Mononuclear cell (primary cell): ENCODE measurements around the gene ALPK3. TPM values are rescaled to one million over a fixed set of nuclear protein-coding genes. Genes with fewer than 3 reads are reported as not detected.

ENCODE experiments used
- H3K27me3 ChIP-seq: 2 replicates; pipeline ENCODE4 v1.6.0; 2011; ENCODE audit warnings: low read length, control low read depth; ENCODE audit not compliant: insufficient read depth
- H3K4me1 ChIP-seq: 2 replicates; pipeline ENCODE4 v1.5.1; 2011; ENCODE audit warnings: mild to moderate bottlenecking, low read length, control low read depth; ENCODE audit not compliant: insufficient read depth
- H3K4me3 ChIP-seq: 2 replicates; pipeline ENCODE4 v1.5.1; 2011; ENCODE audit warnings: mild to moderate bottlenecking, low read length, moderate library complexity
- H3K9me3 ChIP-seq: 2 replicates; pipeline ENCODE4 v1.5.1; 2011; ENCODE audit warnings: low read depth, mild to moderate bottlenecking, control low read depth, low read length
- total RNA-seq: library from RNA; depleted of rRNA; stranded (reverse); fragments of >200 nt; gene quantifications from one replicate; pipeline ENCODE4 v1.2.3, GENCODE V29; 2012

Gene ALPK3
- total RNA-seq, 1 donor, result 0.10 TPM

DNA sequence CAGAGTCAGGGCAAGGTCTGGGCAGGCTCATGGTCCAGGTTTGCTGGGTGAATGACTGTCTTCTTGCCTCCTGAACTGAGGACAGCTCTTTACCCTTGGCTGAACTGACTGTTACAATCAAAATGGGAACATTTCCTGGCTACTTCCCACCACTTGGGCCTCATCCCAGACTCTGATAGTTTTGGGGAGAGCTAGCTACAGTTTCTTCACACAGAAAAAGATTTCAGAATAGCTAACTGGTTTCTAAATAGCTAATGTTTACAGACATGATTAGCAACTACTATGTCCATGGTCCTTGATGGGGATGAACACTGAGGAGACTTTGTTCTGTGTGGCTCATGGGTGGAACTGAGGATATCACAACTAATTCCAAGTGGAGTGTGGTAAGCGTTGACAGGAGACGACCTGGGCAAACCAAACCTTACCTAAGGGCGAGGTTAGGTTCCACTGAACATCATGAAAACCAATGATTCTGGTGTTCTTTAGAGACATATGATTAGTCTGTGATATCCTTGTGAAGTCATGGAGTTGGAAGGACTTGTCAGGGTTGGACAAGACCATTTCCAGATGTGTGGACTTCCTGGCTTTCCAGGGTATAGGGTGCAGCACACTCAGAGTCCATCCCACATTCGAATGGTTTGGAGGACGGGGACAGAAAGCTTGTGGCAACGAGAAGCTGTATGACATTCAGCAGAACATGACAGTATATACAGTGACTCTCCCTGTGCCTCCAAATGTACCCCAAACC is 7.3 kb downstream of the ALPK3 start:
- H3K27me3 ChIP-seq, result no peaks in the 10 kb centered on the region
- H3K4me3 ChIP-seq, result no peak overlapping the region
- no peaks in the 10 kb centered on the region for H3K9me3 ChIP-seq
- no peaks in the 10 kb centered on the region for H3K4me1 ChIP-seq

GRCh38 chr15:84826369-84826823 is 9.2 kb downstream of the ALPK3 start:
- no peaks in the 10 kb centered on the region for H3K9me3 ChIP-seq

GRCh38 chr15:84827246-84827645 is 10.1 kb downstream of the ALPK3 start:
- Histone ChIP-seq H3K4me1 (no peaks in the 10 kb centered on the region), H3K27me3 (no peaks in the 10 kb centered on the region), H3K4me3 (no peak overlapping the region), H3K9me3 (no peaks in the 10 kb centered on the region)

More at GRCh38 chr15:84826369-84826823, 9.2 kb downstream of the ALPK3 start:
- H3K27me3 ChIP-seq, result no peaks in the 10 kb centered on the region
- no peak overlapping the region for H3K4me3 ChIP-seq
- no peaks in the 10 kb centered on the region for H3K4me1 ChIP-seq

DNA sequence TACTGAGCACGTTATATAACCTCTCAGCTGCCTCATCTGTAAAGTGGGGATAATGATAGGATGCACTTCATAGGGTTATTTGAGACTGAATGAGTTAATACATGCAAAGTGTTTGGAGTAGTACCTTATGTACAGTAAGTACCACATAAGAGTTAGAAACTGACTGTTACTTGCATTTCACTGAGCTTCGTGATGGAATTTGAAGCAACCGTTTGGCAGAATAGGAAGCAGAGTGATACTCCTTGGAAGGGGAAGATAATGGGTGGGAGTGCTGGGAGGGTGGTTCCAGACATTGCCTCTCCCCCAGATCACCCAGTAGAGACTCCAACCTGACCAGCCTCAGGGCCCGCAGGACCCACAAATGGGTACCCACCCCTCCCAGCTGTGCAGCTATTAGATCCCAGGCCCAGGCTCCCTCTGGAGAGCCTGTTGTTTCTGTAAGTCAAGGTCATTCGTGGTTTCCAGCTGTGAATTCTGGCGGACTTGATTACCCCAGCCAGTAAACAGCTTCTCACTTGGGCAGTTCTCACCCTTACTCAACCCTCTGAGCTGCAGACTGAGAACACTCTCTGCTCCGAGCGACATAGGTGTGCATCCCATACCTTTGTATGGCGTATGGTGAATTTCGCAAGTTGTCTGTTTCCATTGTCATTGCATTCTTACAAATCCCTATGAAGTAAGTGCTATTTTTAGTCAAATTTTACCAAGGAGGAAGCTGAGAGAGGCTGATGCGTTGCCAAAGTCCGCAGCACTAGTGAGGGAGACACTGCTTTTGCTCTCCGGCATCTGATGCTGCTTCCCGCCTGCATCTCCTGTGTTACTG is 11.1 kb downstream of the ALPK3 start:
- no peak overlapping the region for H3K4me3 ChIP-seq

DNA sequence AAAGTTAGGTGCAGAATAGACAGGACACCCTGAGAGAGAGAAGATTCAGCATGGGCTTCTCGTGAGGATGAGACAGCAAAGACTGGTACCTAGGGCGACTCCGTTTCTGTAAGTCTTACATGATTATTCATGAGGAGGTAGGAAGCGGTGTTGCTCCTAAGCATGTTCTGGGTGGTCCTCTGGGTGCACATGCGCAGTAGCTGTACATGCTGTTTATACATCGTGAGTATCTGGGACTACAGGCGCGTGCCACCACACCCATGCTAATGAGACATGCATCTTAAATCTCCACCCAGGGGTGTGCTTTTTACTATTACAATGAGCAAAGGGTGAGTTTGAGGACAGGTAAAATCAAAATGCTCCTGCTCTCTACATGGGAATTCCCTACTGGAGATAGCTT is 12.3 kb downstream of the ALPK3 start:
- Histone ChIP-seq H3K27me3 (no peaks in the 10 kb centered on the region), H3K4me1 (no peaks in the 10 kb centered on the region), H3K9me3 (no peaks in the 10 kb centered on the region), H3K4me3 (no peak overlapping the region)

More for the DNA sequence above, 11.1 kb downstream of the ALPK3 start:
- Histone ChIP-seq H3K9me3 (no peaks in the 10 kb centered on the region), H3K4me1 (no peaks in the 10 kb centered on the region), H3K27me3 (no peaks in the 10 kb centered on the region)

- Histone ChIP-seq H3K4me3 (no peak overlapping the region), H3K27me3 (no peaks in the 10 kb centered on the region), H3K4me1 (no peaks in the 10 kb centered on the region), H3K9me3 (no peaks in the 10 kb centered on the region)
Measured at GRCh38 chr15:84830036-84830435, 12.9 kb downstream of the ALPK3 start.

GRCh38 chr15:84831028-84831427 is 13.9 kb downstream of the ALPK3 start:
- no peaks in the 10 kb centered on the region for H3K4me1 ChIP-seq
- H3K27me3 ChIP-seq, result no peaks in the 10 kb centered on the region
- no peaks in the 10 kb centered on the region for H3K9me3 ChIP-seq
- H3K4me3 ChIP-seq, result no peak overlapping the region

- Histone ChIP-seq H3K27me3 (no peaks in the 10 kb centered on the region), H3K4me1 (no peaks in the 10 kb centered on the region), H3K4me3 (no peak overlapping the region), H3K9me3 (no peaks in the 10 kb centered on the region)
Measured at GRCh38 chr15:84831613-84832012, 14.5 kb downstream of the ALPK3 start.

GRCh38 chr15:84832448-84833040 is 15.4 kb downstream of the ALPK3 start:
- no peaks in the 10 kb centered on the region for H3K4me1 ChIP-seq
- H3K4me3 ChIP-seq, result no peak overlapping the region
- H3K27me3 ChIP-seq, result no peaks in the 10 kb centered on the region
- no peaks in the 10 kb centered on the region for H3K9me3 ChIP-seq

GRCh38 chr15:84833447-84834228 is 16.5 kb downstream of the ALPK3 start:
- H3K4me3 ChIP-seq, result no peak overlapping the region
- no peaks in the 10 kb centered on the region for H3K4me1 ChIP-seq
- H3K27me3 ChIP-seq, result no peaks in the 10 kb centered on the region
- no peaks in the 10 kb centered on the region for H3K9me3 ChIP-seq

DNA sequence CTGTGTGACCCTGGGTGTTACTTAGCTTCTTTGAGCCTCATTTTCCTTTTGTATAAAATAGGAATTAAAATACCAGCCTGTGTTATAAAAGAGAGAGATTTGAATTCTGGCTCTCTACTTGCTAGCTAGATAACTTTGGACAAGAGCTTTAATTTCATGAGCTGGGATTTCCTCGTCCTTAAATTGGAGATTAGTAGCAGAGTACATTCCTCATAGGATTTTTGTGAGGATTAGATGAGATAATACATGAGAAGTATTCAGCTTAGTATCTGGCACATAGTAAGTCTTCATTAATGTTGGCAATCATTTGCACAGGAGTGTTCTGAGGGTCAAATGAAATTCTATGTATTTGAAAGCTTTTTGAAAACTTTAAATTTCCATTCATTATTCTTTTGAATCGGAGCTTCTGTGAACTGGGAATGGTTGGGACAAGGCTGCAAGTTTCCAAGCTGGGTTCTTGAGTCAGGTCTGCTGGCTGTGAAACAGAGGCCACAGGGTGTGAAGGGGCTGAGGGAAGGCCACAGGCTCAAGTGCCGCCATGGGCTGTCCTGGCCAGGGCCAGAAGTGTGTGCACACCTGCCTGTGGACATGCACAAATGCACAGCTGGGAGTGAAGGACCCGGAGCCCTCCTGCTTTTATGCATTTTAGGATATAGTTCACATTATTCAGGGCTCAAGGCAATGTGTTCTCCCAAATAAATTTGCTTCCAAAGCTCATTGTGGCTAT is 17.2 kb downstream of the ALPK3 start:
- no peaks in the 10 kb centered on the region for H3K27me3 ChIP-seq
- H3K4me1 ChIP-seq, result no peaks in the 10 kb centered on the region
- H3K9me3 ChIP-seq, result no peaks in the 10 kb centered on the region
- H3K4me3 ChIP-seq, result no peak overlapping the region

DNA sequence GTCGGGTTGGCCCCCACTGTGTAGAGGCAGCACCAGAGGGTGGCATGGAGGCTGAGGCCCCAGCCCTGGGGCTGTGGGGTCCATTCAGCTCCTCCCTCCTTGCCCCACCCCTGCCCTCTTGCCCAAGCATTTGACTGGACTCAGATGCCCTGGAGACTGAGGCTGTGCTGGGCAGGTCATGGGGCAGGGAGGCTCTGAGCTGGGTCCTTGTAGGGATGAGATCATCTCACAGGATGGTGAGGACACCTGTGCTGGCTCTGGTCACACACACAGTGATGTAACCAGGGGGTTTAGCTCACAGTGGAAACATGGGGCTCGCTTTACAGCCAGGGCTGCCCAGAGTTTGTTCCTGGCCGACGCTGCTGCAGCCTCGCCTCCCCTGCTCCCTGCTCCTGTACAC is 17.8 kb downstream of the ALPK3 start:
- H3K27me3 ChIP-seq, result no peaks in the 10 kb centered on the region
- H3K4me3 ChIP-seq, result no peak overlapping the region
- H3K9me3 ChIP-seq, result no peaks in the 10 kb centered on the region
- H3K4me1 ChIP-seq, result no peaks in the 10 kb centered on the region

- Histone ChIP-seq H3K9me3 (no peaks in the 10 kb centered on the region), H3K4me3 (no peak overlapping the region), H3K4me1 (no peaks in the 10 kb centered on the region), H3K27me3 (no peaks in the 10 kb centered on the region)
Measured at GRCh38 chr15:84835661-84836337, 18.6 kb downstream of the ALPK3 start.

GRCh38 chr15:84836844-84837243 is 19.7 kb downstream of the ALPK3 start:
- Histone ChIP-seq H3K4me1 (no peaks in the 10 kb centered on the region), H3K27me3 (no peaks in the 10 kb centered on the region), H3K4me3 (no peak overlapping the region), H3K9me3 (no peaks in the 10 kb centered on the region)
